Effector memory CD8-positive, alpha-beta T cell (primary cell): ENCODE measurements around the gene FGB.

Experiments used
- ATAC-seq: fragments of 150-1000 bp; cut with Tn5 transposase; replicated peaks from 2 replicates; pipeline ENCODE4 v1.10.0; 2021; ENCODE audit warnings: mild to moderate bottlenecking, moderate library complexity
- DNase-seq, 3 experiments: peaks; one replicate each; pipeline ENCODE4 v3.0.0; 2021
- H3K27ac Mint-ChIP-seq, 2 donors: one replicate each; pipeline ENCODE4 v1.8.0; 2022; ENCODE audit warnings: mild to moderate bottlenecking in 2 of 2, mixed read lengths in 2 of 2, moderate library complexity in 2 of 2
- H3K27me3 Mint-ChIP-seq, 2 donors: one replicate each; pipeline ENCODE4 v1.8.0; 2022; ENCODE audit warnings: mixed read lengths in 2 of 2
- H3K36me3 Mint-ChIP-seq: one replicate; pipeline ENCODE4 v1.8.0; 2022; ENCODE audit warnings: mild to moderate bottlenecking, moderate library complexity, mixed read lengths; ENCODE audit not compliant: insufficient read depth
- H3K4me1 Mint-ChIP-seq, 2 donors: one replicate each; pipeline ENCODE4 v1.8.0; 2022; ENCODE audit warnings: low read depth in 2 of 2, mixed read lengths in 2 of 2
- H3K4me3 Mint-ChIP-seq, 2 donors: one replicate each; pipeline ENCODE4 v1.8.0; 2022; ENCODE audit warnings: mild to moderate bottlenecking in 2 of 2, mixed read lengths in 2 of 2, moderate library complexity in 2 of 2
- H3K9me3 Mint-ChIP-seq, 2 donors: one replicate each; pipeline ENCODE4 v1.8.0; 2022; ENCODE audit warnings: mixed read lengths in 2 of 2

FGB gene

GRCh38 chr4:154609532-154609931, 46.7 kb downstream of the FGB start:
- ATAC-seq = no peak
- Mint-ChIP-seq H3K27ac (no peak overlapping the region), H3K27me3 (peaks cover 15 to 47% of the 10 kb centered on the region in 2 donors), H3K36me3 (no peaks in the 10 kb centered on the region), H3K9me3 (no peaks in the 10 kb centered on the region), H3K4me3 (no peak overlapping the region), H3K4me1 (no peaks in the 10 kb centered on the region)
- no peak for DNase-seq

DNA sequence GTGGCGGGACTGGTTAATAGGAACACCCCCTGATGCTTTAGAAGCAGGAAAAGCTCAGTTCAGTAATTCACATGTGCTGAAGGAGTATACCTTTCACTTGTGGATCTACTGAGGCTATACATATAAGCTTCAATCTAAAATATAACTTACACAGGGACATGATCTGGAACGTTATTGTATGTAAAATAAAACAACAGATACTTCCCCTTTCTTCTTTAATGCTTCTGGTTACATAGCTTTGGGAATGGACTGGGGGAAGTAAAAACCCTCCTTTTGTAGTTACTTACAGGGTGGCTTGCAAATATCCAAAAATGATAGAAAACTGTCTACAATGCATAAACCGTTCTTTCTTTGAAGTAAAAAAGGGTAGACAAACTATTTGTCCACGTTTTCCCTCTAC, 47.8 kb downstream of the FGB start:
- Mint-ChIP-seq H3K4me3 (no peak overlapping the region), H3K27ac (no peak overlapping the region), H3K27me3 (peaks cover 15 to 39% of the 10 kb centered on the region in 2 donors), H3K9me3 (no peaks in the 10 kb centered on the region), H3K4me1 (no peaks in the 10 kb centered on the region), H3K36me3 (no peaks in the 10 kb centered on the region)
- DNase-seq (no peak), ATAC-seq (no peak)

GRCh38 chr4:154611833-154612232, 49.0 kb downstream of the FGB start:
- Mint-ChIP-seq H3K36me3 (no peaks in the 10 kb centered on the region), H3K4me1 (no peaks in the 10 kb centered on the region), H3K27ac (no peak overlapping the region), H3K27me3 (peaks cover 15 to 29% of the 10 kb centered on the region in 2 donors), H3K9me3 (no peaks in the 10 kb centered on the region), H3K4me3 (no peak overlapping the region)
- DNase-seq = no peak
- no peak for ATAC-seq

DNA sequence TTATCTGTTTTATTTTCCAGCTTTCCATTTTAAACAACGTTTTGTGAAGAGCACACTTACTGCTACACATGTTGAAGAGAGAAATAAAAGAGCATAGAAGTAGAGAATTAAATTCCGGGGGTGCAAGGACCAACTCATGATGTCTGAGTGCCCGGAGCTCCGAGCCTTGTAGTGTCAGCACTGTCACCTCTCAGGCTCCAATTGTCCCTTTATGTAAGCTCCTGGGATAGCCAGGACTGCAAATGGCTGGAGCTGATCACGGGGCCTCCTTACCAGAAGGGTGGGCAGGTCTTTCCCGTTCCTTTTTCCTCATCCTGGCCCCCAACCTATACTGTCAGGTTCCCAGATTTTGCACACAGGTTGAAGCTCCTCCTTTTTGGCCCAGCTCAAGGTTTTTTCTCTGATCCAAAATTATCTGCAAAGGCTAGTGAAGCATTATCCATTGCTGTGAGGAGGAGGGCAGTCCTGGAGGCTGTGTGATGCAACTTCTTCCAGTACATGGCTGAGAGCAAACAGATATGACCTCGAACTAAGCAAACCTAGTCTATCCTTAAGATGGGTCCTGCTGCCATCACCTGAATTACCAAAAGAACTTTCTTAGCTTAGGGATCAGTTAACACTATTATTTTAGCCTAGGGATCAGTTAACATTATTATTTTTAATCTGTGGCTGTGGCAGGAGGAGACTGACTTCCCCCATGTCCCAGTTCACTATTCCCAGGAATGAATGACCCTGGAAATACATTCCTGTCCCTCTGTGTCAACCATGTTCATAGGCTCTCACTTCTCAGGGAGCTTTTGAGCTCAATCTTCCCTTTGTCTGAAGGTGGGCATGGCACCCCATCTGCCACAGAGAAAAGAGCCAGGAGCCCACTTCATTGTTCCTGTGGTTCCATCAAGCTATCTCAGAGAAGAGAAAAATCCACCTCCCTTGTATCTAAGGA, 49.9 kb downstream of the FGB start, which contains the start of gene FGG:
TSS of gene FGG (minus strand) at position 185 of the 943 bp plus-strand sequence. CDS start at position 138, 47 bp downstream.
- H3K4me1 Mint-ChIP-seq = no peaks in the 10 kb centered on the region
- no peaks in the 10 kb centered on the region for H3K9me3 Mint-ChIP-seq
- H3K4me3 Mint-ChIP-seq = no peak within 1 kb of the TSS
- ATAC-seq (no peak), DNase-seq (no peak)
- H3K27ac Mint-ChIP-seq = no peak within 1 kb of the TSS
- H3K36me3 Mint-ChIP-seq = no peaks in the 10 kb centered on the region
- H3K27me3 Mint-ChIP-seq = peaks cover 15 to 29% of the 10 kb centered on the region in 2 donors

DNA sequence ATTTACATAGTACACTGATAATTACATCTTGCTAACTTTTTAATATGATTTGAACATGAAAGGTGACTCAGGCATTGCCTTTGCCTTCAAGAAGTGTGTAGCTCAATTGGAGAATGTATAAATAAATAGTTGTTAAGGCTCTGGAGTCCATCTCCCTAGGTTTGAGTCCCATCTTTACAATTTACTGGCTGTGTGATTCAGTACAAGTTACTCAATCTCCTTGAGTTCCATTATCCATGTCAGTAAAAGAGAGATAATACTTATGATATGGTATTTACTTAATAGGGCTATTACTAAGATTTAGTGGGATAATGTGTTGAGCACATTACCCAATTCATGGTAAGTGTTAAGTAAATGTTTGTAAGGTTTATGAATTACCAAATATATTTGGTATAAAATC, 51.5 kb downstream of the FGB start:
- Mint-ChIP-seq H3K4me3 (no peak overlapping the region), H3K27me3 (peaks cover 6 to 17% of the 10 kb centered on the region in 2 donors)

DNA sequence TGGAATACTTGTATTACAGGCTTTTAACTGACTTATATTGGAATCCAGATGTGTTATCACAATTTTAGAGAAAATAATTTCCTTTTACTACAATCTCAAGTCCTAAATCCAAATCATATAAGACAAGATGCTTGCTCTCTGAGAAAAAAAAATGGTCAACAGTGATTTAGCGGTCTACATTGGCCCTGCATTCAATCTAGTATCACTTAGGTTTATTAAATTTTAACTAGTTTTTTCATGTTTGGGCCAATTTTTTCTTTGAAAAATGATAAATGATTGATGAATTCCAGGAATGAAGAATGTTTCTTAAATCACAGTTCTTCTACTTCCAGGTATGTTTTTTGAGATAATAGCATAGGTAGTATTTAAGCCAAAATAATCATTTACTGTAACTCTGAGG, 52.4 kb downstream of the FGB start:
- no peaks in the 10 kb centered on the region for H3K9me3 Mint-ChIP-seq

More for the DNA sequence above, 51.5 kb downstream of the FGB start:
- ATAC-seq (no peak), DNase-seq (no peak)
- Mint-ChIP-seq H3K27ac (no peak overlapping the region), H3K9me3 (no peaks in the 10 kb centered on the region), H3K36me3 (no peaks in the 10 kb centered on the region), H3K4me1 (no peaks in the 10 kb centered on the region)

GRCh38 chr4:154616287-154616686, 53.5 kb downstream of the FGB start:
- H3K9me3 Mint-ChIP-seq = no peaks in the 10 kb centered on the region
- ATAC-seq (no peak), DNase-seq (no peak)
- no peaks in the 10 kb centered on the region for H3K36me3 Mint-ChIP-seq
- no peaks in the 10 kb centered on the region for H3K4me1 Mint-ChIP-seq
- H3K27me3 Mint-ChIP-seq = peaks cover 0 to 7% of the 10 kb centered on the region in 2 donors
- H3K27ac Mint-ChIP-seq = no peak overlapping the region
- H3K4me3 Mint-ChIP-seq = no peak overlapping the region

More for the DNA sequence above, 52.4 kb downstream of the FGB start:
- DNase-seq (no peak), ATAC-seq (no peak)
- Mint-ChIP-seq H3K36me3 (no peaks in the 10 kb centered on the region), H3K27me3 (peaks cover 0 to 8% of the 10 kb centered on the region in 2 donors), H3K4me3 (no peak overlapping the region), H3K4me1 (no peaks in the 10 kb centered on the region), H3K27ac (no peak overlapping the region)

DNA sequence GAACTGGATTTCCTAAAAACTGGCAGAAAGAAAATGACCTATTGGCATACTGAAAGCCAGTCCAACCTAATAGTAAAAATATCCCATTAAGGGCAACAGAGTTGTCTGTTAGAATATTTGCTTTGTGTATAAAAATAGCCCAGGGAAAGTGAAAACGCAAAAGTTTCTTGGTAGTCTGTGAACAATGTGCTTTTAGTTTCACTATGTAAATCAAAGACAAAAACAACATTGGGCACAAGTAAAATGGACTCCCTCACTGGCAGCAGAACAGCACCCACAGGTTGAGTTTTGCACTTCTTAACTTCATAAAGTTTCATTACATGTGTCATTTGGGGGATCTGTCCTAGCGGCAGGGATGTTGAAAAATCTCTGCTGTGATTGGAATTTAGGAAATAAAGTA, 53.9 kb downstream of the FGB start:
- DNase-seq (no peak), ATAC-seq (no peak)
- Mint-ChIP-seq H3K9me3 (no peaks in the 10 kb centered on the region), H3K27ac (no peak overlapping the region), H3K4me1 (no peaks in the 10 kb centered on the region), H3K36me3 (no peaks in the 10 kb centered on the region), H3K27me3 (peaks cover 0 to 7% of the 10 kb centered on the region in 2 donors), H3K4me3 (no peak overlapping the region)

DNA sequence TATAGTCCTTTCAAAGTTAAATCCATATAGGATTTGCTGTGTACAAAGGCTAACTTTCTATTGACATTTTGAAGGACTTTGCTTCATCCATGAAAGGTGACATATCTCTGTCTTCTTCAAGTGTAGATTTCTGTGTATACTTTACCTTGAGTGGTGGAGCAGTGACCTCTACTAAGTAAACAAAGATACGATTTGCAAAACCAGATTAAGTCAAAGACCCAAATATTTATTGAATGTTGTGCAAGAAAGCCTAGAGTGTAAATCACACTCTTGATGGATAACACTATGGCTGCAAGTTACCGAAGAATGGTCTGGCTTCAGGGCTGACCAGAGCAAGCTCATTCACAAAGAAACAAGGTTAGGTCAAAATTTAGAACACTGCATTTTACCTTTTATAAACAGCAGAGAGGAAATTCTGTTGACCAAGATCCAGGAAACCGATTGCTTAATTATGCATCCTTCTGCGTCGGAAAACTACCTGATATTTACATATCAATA, 55.1 kb downstream of the FGB start:
- H3K9me3 Mint-ChIP-seq = no peaks in the 10 kb centered on the region
- DNase-seq (no peak), ATAC-seq (no peak)
- H3K4me1 Mint-ChIP-seq = no peaks in the 10 kb centered on the region
- no peaks in the 10 kb centered on the region for H3K36me3 Mint-ChIP-seq
- H3K4me3 Mint-ChIP-seq = no peak overlapping the region
- H3K27me3 Mint-ChIP-seq = peaks cover 0 to 4% of the 10 kb centered on the region in 2 donors
- H3K27ac Mint-ChIP-seq = no peak overlapping the region

- no peaks in the 10 kb centered on the region for H3K36me3 Mint-ChIP-seq
- ATAC-seq (peak; percentile 68), DNase-seq (peak; percentile 13 to 28 (median 17))
- no peaks in the 10 kb centered on the region for H3K4me1 Mint-ChIP-seq
- H3K27ac Mint-ChIP-seq = no peak overlapping the region
- peaks cover 4 to 7% of the 10 kb centered on the region in 2 donors for H3K27me3 Mint-ChIP-seq
- no peak overlapping the region for H3K4me3 Mint-ChIP-seq
- H3K9me3 Mint-ChIP-seq = no peaks in the 10 kb centered on the region
These were observed 56.0 kb downstream of the FGB start for GRCh38 chr4:154618708-154619315.

- Mint-ChIP-seq H3K9me3 (no peaks in the 10 kb centered on the region), H3K36me3 (no peaks in the 10 kb centered on the region), H3K27ac (no peak overlapping the region), H3K4me3 (no peak overlapping the region), H3K4me1 (no peaks in the 10 kb centered on the region), H3K27me3 (peaks cover 12% of the 10 kb centered on the region in 2 donors)
- no peak for ATAC-seq
- no peak for DNase-seq
These were observed 57.3 kb downstream of the FGB start for GRCh38 chr4:154620111-154620510.
